ENCODE results near the gene C12orf60.

C12orf60 gene

GRCh38 chr12:14834509-14834908 lies 31.0 kb downstream of the C12orf60 start:
- DNase-seq (ENCODE audit: low read depth), result no peak

GRCh38 chr12:14836336-14837210 lies 33.1 kb downstream of the C12orf60 start:
- DNase-seq (ENCODE audit: low read depth), result no peak

GRCh38 chr12:14839262-14839661 lies 35.8 kb downstream of the C12orf60 start:
- DNase-seq (ENCODE audit: low read depth), result no peak

- DNase-seq (ENCODE audit: low read depth), result no peak
These were observed 37.1 kb downstream of the C12orf60 start for GRCh38 chr12:14840616-14841015.

- DNase-seq (ENCODE audit: low read depth), result no peak
These were observed 38.3 kb downstream of the C12orf60 start for GRCh38 chr12:14841761-14842160.

GRCh38 chr12:14842315-14842714 lies 38.8 kb downstream of the C12orf60 start:
- DNase-seq (ENCODE audit: low read depth), result no peak

GRCh38 chr12:14843425-14843887 lies 40.0 kb downstream of the C12orf60 start, which contains the start of gene ART4:
Gene ART4 (minus strand): TSS chr12:14843526. CDS start chr12:14843113, 413 bp downstream.
- no peak for DNase-seq (ENCODE audit: low read depth)

- DNase-seq (ENCODE audit: low read depth), result no peak
These were observed 40.9 kb downstream of the C12orf60 start for GRCh38 chr12:14844401-14844800.

GRCh38 chr12:14845350-14845750 lies 41.9 kb downstream of the C12orf60 start:
- DNase-seq (ENCODE audit: low read depth), result peak; percentile 14

- DNase-seq (ENCODE audit: low read depth), result no peak
These were observed 42.6 kb downstream of the C12orf60 start for GRCh38 chr12:14846042-14846587.

GRCh38 chr12:14846876-14847580 lies 43.6 kb downstream of the C12orf60 start:
- no peak for DNase-seq (ENCODE audit: low read depth)

GRCh38 chr12:14849661-14850060 lies 46.2 kb downstream of the C12orf60 start:
- no peak for DNase-seq (ENCODE audit: low read depth)

- no peak for DNase-seq (ENCODE audit: low read depth)
These were observed 47.6 kb downstream of the C12orf60 start for GRCh38 chr12:14850929-14851663.

GRCh38 chr12:14852880-14853279 lies 49.4 kb downstream of the C12orf60 start:
- no peak for DNase-seq (ENCODE audit: low read depth)

GRCh38 chr12:14853961-14854360 lies 50.5 kb downstream of the C12orf60 start:
- DNase-seq (ENCODE audit: low read depth), result no peak

GRCh38 chr12:14854586-14855183 lies 51.2 kb downstream of the C12orf60 start:
- no peak for DNase-seq (ENCODE audit: low read depth)

GRCh38 chr12:14858513-14858912 lies 55.0 kb downstream of the C12orf60 start:
- no peak for DNase-seq (ENCODE audit: low read depth)

- DNase-seq (ENCODE audit: low read depth), result no peak
These were observed 57.0 kb downstream of the C12orf60 start for GRCh38 chr12:14860490-14860889.

GRCh38 chr12:14868916-14869506 lies 65.5 kb downstream of the C12orf60 start:
- DNase-seq (ENCODE audit: low read depth), result no peak

GRCh38 chr12:14871247-14871646 lies 67.8 kb downstream of the C12orf60 start:
- DNase-seq (ENCODE audit: low read depth), result no peak

GRCh38 chr12:14871886-14872285 lies 68.4 kb downstream of the C12orf60 start:
- DNase-seq (ENCODE audit: low read depth), result no peak

All from stimulated activated CD8-positive, alpha-beta memory T cell treated with anti-CD3 and anti-CD28 coated beads, Interleukin-15, amount 100 ng/mL, for 1 hour (primary cell).